SHP77 (cell line): Measurements from ENCODE around the gene CATSPER1.
A peak's percentile ranks its signal among the peaks of the same experiment; 100 is the strongest.
"Not testable (repeated sequence)": the region's sequence is repeated elsewhere in the genome, so short reads cannot be mapped to it uniquely, and the experiment has no call there.

Experiments
- DNase-seq, 2 experiments: peaks; one replicate each; lab custom pipeline; 2025; lab: John Stamatoyannopoulos, UW

CATSPER1 gene

DNA sequence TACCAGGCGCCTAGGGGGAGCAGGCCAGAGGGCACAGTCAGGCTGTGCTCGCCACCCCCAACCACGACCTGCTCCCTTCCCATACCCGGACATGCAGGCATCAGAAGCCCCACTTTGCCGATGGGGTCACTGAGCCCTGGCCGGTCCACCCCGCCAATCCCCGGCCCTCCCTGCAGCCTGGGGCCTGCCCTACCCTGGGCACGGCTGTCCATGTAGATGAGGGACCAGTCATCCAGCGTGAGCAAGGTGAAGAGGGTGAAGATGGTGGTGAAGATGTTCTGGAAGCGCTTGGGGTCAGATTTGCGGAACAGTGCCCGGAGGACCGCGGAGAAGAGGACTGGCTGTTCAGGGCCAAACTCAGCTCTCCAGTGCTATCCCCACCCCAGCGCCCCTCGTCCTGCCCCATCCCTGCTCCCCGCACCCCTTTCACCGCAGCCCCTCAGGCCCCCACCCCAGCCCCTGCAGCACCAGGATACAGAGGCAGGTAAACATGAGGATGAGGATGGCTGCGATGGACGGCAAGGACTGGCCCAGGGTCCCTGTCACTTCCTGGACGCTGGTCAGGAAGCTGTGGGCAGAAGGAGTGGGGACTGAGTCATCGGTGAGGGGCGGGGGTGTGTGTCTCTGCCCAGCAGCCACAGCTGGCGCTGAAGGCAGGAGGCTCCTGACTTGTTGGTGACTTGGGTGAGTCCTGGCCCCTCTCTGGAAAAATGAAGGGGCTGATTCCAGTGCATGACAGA, 5.5 kb downstream of the CATSPER1 start:
- DNase-seq, result peak; percentile 43 to 53

DNA sequence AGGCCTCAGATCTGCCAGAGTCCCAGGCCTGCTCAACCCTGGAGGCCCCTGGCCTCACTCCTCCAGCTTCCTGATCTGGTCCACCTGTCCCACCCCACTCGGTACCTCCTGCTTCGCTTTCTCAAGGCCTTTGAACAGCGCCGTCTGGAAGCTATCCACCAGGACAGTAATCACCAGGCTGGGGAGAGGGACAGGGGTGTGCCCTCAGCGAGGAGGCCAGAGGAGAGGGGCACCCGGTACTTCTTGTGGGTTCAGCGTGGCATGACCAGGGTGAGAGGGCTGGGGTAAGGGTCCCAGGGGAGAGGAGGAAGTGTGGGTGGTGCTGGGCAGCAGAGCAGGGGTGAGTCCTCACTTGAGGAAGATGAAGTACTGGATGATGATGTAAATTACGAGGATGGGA, 6.1 kb downstream of the CATSPER1 start:
- DNase-seq, result no peak

DNA sequence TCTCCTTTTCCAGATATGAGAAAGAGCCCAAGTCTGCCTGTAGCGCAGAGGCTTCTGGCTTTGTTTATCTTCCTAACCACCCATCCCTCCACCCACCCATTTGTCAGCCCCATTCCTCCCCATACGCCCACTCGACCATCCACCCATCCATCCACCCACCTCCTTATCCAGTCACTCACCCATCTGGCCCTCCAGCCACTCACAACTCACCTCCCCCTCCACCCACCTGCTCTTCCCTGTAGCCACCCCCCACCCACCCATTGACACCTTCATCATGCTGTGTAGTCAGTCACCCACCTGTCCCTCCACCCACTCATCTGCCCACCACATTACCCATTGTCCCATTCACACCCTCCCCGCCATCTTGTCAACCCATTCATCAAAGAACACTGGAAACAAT, 9.0 kb downstream of the CATSPER1 start:
- DNase-seq, result no peak

DNA sequence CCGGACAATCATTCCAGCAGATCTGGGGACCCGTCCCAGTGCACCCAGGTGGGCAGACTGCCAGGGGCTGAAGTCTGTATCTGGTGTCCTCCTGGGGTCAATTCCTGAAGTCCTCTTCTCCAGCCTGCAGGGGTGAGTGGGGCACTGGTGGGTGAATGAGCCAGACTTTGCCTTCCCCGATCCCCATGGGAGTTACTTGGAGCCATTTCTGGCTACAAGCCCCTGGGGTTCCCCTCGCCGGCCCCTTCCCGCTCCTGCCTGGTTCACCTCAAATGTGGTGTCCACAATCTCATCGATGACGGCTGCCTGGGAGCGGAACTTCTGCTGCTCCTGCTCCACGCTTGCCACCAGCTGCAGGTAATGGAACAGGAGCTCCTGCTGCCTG, 9.5 kb downstream of the CATSPER1 start:
- no peak for DNase-seq

DNA sequence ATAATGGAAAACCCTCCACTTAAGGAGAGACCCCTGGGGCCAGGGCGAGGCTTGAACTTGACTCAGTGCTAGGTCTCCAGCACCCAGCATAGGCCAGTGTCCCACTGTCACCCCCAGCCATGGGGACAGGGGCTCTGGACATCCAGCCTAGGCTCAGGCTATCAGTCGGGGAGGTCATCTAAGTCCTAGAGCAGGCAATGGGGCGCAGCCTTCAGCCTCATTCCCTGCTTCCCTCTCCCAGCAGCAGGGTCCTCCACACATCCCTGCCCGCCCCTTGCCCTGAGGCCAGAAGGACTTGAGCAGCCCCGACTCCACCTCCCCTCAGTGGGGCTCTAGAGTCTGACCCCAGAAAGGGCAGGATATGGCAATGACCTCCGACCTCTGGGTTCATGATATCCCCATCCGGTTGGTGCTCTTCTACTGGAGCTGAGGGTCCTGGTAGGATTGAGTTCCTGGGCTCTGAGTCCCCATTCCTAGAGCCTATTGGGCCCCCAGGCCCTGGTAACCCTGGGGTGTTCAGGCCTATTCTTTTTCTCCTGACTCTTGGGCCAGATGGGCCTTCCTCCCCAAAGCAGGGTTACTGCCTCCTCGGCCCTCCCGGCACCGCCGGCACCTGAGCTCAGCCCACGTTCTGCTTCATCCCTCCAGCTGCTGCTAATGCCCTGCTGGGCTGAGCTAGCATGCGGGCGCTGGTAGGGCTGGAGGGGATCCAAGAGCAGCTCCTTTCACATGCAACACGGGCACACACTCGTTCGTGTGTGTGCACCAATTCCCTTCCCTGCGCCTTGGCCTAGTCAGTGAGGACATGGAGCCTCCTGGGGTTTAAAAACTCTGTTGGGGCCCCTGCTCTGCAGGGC, 10.1 kb downstream of the CATSPER1 start:
- DNase-seq, result no peak

DNA sequence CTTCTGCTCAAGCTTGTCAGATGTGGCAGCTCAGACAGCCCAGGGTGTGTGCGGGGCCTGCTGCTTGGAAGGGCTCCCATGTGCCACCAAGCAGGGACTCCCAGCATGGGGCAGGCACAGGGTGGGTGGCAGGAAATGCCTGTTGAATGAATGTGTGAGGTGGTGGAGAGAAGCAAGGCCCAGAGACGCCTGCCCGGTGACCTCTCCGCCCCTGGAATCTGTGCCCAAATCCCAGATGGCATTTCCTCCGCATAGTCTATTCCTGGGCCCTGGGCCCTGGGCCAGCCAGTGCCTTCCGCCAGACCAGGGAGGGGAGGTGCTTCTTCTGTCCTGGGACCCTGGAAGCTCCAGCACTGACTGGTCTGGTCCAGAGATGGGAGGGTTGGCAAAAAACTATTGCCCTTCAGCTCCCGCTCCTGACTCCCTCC, 10.8 kb downstream of the CATSPER1 start:
- no peak for DNase-seq

DNA sequence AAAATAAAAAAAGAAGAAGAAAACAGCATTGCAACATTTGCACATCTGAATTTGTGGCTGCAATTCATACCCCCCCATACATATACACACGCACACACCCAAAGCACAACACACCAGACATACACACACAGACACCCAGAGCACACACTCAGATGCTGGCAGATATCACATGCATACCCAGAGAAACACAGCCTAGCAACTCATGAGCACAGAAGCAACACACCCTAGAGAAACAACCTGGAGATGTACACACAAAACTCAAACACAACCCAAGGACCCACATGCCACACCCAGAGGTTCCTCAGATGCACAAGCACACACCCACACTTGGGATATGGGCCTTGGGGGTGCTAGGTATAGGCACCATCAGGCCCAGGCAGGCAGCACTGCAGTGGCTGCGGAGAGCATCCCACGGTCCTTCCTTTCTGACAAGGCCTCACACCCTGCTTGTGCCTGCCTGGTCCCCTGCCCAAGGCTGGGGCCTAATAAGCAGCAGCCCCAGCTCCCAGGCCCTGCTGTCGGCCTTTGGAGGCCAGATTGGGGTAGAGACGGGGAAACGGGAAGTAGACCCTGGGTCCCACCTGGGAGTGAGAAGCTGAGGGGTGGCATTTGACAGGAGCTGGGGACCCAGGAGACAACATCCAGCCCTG, 11.3 kb downstream of the CATSPER1 start:
- DNase-seq, result no peak

DNA sequence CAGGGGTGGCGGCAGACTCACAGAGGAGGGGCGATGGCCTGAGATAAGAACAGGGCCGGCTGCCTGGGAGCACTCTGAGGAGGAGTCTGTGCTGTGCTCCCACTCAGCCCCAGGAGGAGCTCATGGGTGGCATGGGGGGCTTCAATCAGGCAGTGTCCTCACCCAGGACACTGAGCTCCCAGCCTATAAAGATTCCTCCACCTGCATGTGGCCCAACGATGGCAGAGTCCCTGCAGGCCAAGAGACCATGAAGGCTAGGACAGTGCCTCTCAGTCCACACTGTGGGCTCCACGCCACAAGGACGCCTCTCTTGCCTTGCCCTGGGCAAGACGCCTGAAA, 12.5 kb downstream of the CATSPER1 start:
- DNase-seq, result no peak

DNA sequence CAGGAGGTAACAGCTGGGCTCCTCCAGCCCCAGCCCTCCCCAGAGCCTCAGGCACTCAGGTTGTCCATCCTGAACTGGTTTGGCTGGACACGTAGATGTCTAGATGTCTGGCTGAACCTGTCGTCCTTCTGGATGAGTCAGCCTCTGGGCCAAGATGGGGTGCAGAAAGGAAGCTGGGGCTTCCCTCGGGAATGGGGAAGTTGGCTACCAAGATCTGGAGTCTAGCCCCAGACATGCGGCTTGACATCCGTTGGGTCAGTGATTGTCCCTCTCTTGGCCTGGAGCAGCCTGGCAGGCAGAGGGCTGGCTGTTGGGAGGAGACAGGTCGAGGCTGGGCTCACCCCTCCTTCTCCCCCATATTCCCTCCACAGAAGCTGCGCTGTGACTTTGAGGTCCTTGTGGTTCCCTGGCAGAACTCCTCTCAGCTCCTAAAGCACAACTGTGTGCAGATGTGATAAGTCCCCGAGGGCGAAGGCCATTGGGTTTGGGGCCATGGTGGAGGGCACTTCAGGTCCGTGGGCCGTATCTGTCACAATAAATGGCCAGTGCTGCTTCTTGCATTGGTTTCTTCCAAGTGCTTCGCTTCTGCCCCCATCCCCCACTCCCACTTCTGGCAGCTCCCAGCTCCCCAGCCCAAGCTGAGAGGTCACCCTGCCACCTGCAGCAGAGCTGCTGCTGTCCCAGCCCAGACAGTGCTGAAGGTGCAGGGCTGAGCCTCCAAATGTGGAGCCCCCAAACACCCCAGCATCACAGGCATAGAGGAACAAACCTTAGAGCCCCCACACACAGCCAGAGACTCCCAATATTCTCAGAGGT, 13.1 kb downstream of the CATSPER1 start:
- DNase-seq, result no peak

DNA sequence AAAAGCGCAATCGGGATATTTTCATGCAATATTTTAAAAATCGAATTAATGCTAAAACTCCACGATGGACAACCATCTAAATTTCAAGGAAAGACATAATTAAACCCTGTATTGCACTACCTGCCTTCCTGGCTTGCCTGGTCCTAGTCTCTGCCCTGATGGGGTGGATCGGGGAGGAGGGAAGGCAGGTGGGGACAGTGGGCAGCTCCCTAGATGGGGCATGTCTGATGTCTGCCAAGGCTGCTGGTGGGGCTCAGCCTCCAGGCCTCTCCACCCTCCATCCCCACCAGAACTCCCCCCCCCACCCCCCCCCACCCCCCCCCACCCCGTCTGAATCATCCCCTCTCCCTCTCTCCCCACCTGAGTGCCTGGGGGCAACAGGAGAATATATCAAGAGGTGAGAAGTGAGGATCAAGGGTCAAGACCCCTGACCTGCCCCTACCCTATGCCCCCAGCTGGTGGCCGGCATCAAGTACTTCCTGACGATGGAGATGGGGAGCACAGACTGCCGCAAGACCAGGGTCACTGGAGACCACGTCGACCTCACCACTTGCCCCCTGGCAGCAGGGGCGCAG, 13.8 kb downstream of the CATSPER1 start:
- no peak for DNase-seq

DNA sequence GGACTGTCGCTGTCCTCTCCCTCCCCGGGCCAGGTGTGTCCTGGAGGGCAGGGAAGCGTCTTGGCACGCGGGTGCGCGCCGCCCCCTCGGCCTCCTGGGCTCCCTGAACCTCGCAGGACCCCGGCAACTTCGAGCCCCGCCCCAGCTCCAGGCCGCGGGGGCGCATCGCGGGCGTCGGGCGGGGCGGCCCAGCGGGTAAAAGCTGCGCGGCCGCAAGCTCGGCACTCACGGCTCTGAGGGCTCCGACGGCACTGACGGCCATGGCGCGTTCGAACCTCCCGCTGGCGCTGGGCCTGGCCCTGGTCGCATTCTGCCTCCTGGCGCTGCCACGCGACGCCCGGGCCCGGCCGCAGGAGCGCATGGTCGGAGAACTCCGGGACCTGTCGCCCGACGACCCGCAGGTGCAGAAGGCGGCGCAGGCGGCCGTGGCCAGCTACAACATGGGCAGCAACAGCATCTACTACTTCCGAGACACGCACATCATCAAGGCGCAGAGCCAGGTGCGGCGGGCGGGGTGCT, 14.4 kb downstream of the CATSPER1 start, which contains the start of gene CST6:
Gene CST6, plus strand, starts transcription at position 224 of the 519 bp plus-strand sequence. Its CDS starts 37 bp downstream, at position 261.
- DNase-seq, result no peak

DNA sequence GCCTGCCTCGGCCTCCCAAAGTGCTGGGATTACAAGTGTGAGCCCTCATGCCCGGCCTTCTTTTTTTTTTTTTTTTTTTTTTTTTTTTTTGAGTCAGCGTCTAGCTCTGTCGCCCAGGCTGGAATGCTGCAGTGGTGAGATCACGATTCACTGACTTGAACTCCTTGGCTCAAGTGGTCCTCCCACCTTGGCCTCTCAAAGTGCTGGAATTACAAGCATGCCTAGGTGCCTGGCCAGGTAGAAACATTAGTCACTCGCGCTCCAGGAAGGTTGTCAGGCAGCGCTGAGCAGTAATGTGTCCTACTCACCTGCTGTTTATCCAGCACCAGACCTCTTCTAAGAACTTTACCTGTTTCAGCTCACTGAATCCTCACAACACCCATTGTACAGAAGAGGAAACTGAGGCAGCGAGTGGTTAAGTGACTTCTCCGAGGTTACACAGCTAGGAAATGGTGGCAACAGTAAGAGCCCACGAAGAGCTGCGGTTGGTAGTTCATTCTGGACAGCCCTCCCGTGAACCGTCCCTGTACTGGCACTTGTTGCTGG, 15.0 kb downstream of the CATSPER1 start:
- no peak for DNase-seq

DNA sequence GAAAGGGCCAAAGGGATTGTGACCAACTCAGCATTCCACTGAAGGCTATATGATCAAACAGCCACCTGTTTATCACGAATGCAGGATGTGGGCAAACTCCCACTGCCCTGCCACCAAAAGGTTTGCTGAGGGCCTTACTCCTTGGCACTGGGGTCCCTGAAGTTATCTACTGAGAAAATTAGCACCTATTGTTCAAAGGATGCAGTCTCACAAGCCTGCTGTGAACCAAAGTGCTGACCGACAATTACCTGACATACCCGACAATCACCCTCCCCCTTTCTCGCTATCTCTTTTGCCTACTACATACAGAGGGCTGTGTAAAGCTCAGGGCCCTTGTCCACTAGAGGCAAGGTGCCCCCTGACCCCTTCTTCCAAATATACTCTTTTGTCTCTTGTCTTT, 16.2 kb downstream of the CATSPER1 start:
- DNase-seq, result not testable (repeated sequence)

DNA sequence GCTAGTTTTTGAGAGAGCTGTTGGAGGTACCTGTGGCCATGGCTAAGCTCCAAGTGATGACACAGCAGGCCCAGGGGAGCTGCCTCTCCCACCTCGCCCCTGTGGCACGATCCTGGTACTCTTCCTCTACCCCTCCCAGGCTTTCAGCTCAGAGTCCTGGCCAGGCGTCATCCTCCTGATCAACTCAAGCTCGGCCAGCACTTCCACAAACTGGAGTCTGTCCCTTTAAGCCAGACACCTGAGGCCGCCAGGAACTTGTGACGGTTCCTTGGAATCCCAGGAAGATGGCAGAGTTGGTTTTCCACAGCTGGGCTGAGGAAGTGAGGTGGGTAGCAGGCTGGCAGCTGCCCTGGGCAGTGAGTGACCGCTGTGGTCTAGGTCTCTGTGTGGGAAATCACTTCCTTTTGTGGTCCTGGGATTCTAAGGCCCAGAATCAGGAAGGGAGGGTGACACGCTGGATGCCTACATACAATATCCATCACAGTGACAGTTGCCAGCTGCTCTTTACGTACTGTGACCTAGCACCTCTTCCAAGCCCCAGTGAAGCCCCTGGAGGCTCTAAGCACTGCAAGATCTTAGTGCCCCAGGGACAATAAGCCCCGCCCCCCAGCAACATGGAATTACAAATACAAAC, 17.7 kb downstream of the CATSPER1 start:
- peak in 1 of 2 experiments; percentile 26 for DNase-seq

DNA sequence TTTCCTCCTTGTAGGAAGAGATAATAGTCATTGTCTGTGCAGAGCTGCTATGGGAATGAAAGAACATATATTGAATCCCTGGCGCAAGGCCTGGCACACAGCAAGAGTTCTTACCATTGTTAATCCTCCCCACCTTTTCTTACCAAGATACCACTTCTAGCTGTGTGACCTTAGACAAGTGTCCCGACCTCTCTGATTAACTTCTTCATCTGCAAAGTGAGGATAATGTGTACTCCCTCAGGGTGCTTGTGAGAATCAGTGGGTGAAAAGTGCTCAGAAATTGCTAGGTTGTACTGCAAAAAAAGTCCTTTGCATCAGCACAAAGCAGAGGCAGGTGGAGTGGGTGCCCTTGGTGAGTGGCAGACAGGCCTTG, 18.2 kb downstream of the CATSPER1 start:
- no peak for DNase-seq

DNA sequence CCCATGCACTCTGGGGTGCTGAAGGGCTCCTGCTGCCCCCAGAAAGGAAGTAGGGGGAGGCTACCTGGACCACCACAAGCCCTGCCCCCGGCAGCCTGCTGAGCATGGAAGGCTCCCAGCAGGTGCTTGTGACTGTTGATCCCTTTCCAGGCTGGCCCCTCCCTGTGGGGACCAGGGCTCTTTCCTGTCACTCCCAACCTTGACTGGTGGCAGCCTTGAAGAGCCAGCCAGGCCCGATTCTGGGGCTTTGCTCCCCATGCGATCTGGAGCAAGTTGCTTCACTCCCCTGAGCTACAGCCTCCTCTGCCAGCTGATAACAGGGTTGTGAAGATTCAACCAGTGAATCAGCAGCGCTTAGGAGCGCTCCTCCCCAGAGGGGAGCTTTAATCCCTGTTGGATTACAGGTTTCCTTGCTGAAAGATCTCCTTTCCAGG, 19.1 kb downstream of the CATSPER1 start:
- no peak for DNase-seq

DNA sequence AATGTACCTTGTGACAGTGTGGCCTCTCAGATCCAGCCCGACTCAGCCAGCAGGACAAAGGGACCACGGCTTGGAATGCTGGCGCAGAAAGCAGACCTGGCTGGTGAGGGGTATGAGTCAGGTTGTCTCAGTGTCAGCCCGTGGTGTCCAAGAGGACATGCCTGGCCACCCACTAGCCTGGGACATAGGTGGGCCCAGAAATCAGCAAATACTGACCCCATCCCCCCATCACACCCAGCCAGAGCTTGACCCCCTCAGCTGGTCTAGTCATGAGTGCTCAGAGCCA, 19.4 kb downstream of the CATSPER1 start:
- DNase-seq, result no peak

DNA sequence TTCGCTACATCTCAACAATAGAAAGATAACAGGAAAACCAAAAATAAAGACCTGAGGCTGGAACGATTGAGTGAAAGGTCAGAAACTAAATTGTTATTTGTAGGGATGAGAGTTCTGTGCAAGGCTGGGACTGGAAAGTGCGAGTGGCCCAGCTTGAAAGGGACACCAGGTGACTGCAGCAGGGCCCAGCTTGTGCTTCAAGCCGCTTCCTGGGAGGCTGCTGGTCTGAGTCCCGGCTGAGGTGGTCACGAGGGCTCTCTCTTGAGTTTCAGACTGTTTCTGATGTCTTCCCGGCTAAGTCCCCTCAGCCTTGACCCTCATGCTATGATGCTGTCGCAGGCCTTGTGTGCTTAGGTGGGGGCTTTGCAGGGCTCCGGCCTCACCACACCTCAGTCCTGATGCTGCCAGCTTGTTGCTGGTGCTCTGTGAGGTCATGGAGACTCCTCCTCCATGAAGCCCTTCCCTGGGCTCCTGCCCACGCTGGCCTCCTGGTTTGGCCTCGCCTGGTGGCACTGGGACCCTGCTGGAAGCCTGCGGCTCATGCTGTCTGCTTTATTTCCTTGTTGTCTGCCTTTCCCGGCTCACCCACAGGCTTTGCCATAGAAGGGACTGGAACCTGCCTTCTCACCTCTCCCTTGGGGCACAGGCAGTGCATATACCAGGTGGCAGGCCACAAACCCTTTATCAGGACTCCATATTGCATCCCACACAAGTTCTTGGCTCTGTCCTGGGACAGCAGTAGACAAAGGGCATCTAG, 20.0 kb downstream of the CATSPER1 start:
- no peak for DNase-seq

DNA sequence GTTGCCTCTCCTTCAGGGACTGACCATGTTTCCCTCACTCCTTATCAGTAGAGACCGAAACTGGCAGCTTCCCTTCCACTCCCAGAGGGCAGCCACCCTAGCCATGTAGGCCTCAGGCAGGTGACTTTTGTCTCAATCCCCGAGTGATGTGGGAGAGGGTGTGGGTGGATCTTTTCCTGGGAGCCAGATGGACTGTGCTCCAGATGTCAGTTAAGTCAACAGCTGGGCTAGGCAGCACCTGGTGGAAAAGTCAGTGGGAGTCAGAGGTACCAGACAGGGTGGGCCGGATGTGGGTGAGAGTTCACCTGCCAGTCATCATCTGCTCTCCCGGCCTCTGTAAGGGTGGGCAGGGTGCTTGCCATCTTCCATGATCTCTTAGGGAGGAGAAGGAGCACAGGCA, 22.1 kb downstream of the CATSPER1 start:
- no peak for DNase-seq

DNA sequence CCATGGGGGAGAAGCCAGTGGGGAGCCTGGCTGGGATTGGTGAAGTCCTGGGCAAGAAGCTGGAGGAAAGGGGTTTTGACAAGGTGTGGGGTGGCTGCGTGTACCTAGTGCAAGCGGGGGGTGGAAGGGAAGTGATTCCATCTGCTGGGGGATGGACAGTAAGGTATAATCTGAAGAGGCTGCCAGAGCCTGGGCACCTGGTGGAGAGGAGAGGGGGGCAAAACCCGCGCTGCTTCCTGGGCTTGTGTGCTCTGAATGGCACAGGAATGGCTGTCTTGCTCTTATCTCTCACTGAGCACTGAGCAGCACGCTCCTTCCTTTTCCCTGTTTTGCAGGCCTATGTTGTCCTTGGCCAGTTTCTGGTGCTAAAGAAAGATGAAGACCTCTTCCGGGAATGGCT, 23.0 kb downstream of the CATSPER1 start:
- no peak for DNase-seq
